WTC11 (cell line): ENCODE results near the gene KAZN. TPM values are rescaled to one million over a fixed set of nuclear protein-coding genes. Genes with fewer than 3 reads are reported as not detected.

ENCODE experiments used
- ATAC-seq: fragments of 200-7000 bp; cut with Tn5 transposase; 2 replicates; pipeline ENCODE4 v1.10.0; 2021; ENCODE audit warnings: mild to moderate bottlenecking, moderate library complexity
- CTCF ChIA-PET: fragments of 300-600 bp; sonication (Branson Sonifier 250); formaldehyde crosslinking; loops from one replicate; lab custom pipeline; 2021; ENCODE audit warnings: antibody characterized with exemption; lab: Charles Lee
- POLR2A ChIA-PET: fragments of 350-600 bp; sonication (Branson Sonifier 250); formaldehyde crosslinking; loops from one replicate; lab custom pipeline; 2021; ENCODE audit warnings: antibody characterized with exemption; lab: Charles Lee
- DNase-seq: peaks from one replicate; pipeline ENCODE4 v3.0.0; 2021; ENCODE audit warnings: low spot score
- H3K27ac Mint-ChIP-seq: 2 replicates; pipeline ENCODE4 v1.8.0; 2021; ENCODE audit warnings: mixed read lengths
- H3K27me3 Mint-ChIP-seq: 2 replicates; pipeline ENCODE4 v1.8.0; 2021; ENCODE audit warnings: low read depth, mild to moderate bottlenecking, moderate library complexity, mixed read lengths
- H3K36me3 Mint-ChIP-seq: 2 replicates; pipeline ENCODE4 v1.8.0; 2021; ENCODE audit warnings: mixed read lengths
- H3K4me1 Mint-ChIP-seq: 2 replicates; pipeline ENCODE4 v1.8.0; 2022; ENCODE audit warnings: mixed read lengths
- H3K4me3 Mint-ChIP-seq: 2 replicates; pipeline ENCODE4 v1.8.0; 2021; ENCODE audit warnings: mild to moderate bottlenecking, moderate library complexity, mixed read lengths
- H3K9me3 Mint-ChIP-seq: 2 replicates; pipeline ENCODE4 v1.8.0; 2021; ENCODE audit warnings: mixed read lengths
- FOXJ3 ChIP-seq: sonication (generic); formaldehyde crosslinking; IDR thresholded peaks from 2 replicates; pipeline ENCODE4 v1.9.0; 2021; ENCODE audit warnings: missing genetic modification reagents, mild to moderate bottlenecking, borderline replicate concordance
- HMGA2 ChIP-seq: fragments of 250-450 bp; sonication (Bioruptor Pico); IDR thresholded peaks from 2 replicates; pipeline ENCODE4 v1.4.0; 2021; ENCODE audit warnings: mild to moderate bottlenecking, moderate library complexity
- NFYB ChIP-seq: sonication (generic); formaldehyde crosslinking; conservative IDR thresholded peaks from 2 replicates; pipeline ENCODE4 v1.8.0; 2022; ENCODE audit warnings: low read depth, missing genetic modification reagents
- NR2C2 ChIP-seq: sonication (generic); formaldehyde crosslinking; IDR thresholded peaks from 2 replicates; pipeline ENCODE4 v1.8.0; 2022; ENCODE audit warnings: mild to moderate bottlenecking, missing genetic modification reagents
- RELA ChIP-seq: sonication (generic); formaldehyde crosslinking; IDR thresholded peaks from 2 replicates; pipeline ENCODE4 v1.8.1; 2022; ENCODE audit warnings: missing genetic modification reagents, mild to moderate bottlenecking, borderline replicate concordance
- SMAD4 ChIP-seq: sonication (generic); formaldehyde crosslinking; IDR thresholded peaks from 2 replicates; pipeline ENCODE4 v1.8.0; 2022; ENCODE audit warnings: mild to moderate bottlenecking, missing genetic modification reagents
- TCF7 ChIP-seq: sonication (generic); formaldehyde crosslinking; IDR thresholded peaks from 2 replicates; pipeline ENCODE4 v1.8.0; 2022; ENCODE audit warnings: mild to moderate bottlenecking, low read depth, missing genetic modification reagents, moderate library complexity
- TP53 ChIP-seq: sonication (generic); formaldehyde crosslinking; IDR thresholded peaks from 2 replicates; pipeline ENCODE4 v1.8.1; 2023; ENCODE audit warnings: mild to moderate bottlenecking, missing genetic modification reagents
- ZNF263 ChIP-seq: sonication (generic); formaldehyde crosslinking; IDR thresholded peaks from 2 replicates; pipeline ENCODE4 v1.8.1; 2022; ENCODE audit warnings: low read depth, mild to moderate bottlenecking, moderate library complexity, missing genetic modification reagents
- total RNA-seq: library from RNA; stranded (reverse); gene quantifications from 3 replicates; pipeline ENCODE4 v1.2.3, GENCODE V29; 2021
- TF ChIP-seq, protein P1 (sequence below): sonication (generic); formaldehyde crosslinking; conservative IDR thresholded peaks from 2 replicates; pipeline ENCODE4 v1.8.1; 2023; ENCODE audit warnings: mild to moderate bottlenecking, low read depth, missing genetic modification reagents, moderate library complexity
- TF ChIP-seq, protein P2 (sequence below): sonication (generic); formaldehyde crosslinking; IDR thresholded peaks from 2 replicates; pipeline ENCODE4 v1.8.0; 2022; ENCODE audit warnings: missing genetic modification reagents
- TF ChIP-seq, protein P3 (sequence below): sonication (generic); formaldehyde crosslinking; IDR thresholded peaks from 2 replicates; pipeline ENCODE4 v1.8.0; 2023; ENCODE audit warnings: mild to moderate bottlenecking, missing genetic modification reagents
- TF ChIP-seq, protein P4 (sequence below): sonication (generic); formaldehyde crosslinking; IDR thresholded peaks from 2 replicates; pipeline ENCODE4 v1.8.1; 2023; ENCODE audit warnings: mild to moderate bottlenecking, missing genetic modification reagents
- TF ChIP-seq, protein P5 (sequence below): sonication (generic); formaldehyde crosslinking; IDR thresholded peaks from 2 replicates; pipeline ENCODE4 v1.8.1; 2022; ENCODE audit warnings: low read depth, mild to moderate bottlenecking, moderate library complexity, missing genetic modification reagents, borderline replicate concordance
- TF ChIP-seq, protein P6 (sequence below): sonication (generic); formaldehyde crosslinking; IDR thresholded peaks from 2 replicates; pipeline ENCODE4 v1.8.1; 2023; ENCODE audit warnings: mild to moderate bottlenecking, missing genetic modification reagents, borderline replicate concordance
- TF ChIP-seq, protein P7 (sequence below): sonication (generic); formaldehyde crosslinking; IDR thresholded peaks from 2 replicates; pipeline ENCODE4 v1.8.0; 2022; ENCODE audit warnings: mild to moderate bottlenecking, missing genetic modification reagents

KAZN gene
- total RNA-seq, 1 experiment from 2014 or later, result 19.9 TPM

DNA sequence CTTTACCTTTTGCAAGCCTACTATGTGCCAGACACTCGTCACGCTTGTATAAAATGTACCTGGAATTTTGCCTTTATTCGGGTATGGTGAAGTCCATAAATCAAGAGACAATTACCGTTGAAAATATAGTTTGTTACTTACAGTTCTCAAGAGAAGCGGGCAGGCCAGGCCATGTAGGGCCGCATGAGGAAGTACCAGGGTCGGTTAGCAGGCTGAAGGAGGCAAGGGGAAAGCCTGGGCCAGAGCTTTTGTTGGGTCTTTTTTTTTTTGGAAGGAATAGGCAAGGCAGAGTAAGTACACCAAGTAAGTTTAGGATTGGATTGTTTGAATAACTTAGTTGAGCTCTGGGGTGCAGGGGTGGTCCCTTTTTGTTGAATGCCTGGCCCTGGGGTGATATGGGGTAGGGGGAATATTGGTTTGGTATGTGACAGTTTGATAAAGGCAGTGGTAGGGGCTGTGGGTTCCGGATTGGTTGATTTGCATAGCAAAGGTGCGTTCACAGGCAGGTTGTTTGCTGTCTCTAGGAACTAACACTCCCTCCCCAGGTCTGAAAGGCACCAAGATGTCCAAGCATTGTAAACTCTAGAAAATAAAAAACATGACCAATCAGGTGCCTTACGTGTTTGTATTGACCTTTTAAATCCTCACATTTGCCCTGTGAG, 80.7 kb downstream of the KAZN start:
- Mint-ChIP-seq H3K4me3 (no peak overlapping the region), H3K4me1 (peaks cover 33% of the 10 kb centered on the region), H3K27me3 (no peaks in the 10 kb centered on the region), H3K9me3 (peaks cover 22% of the 10 kb centered on the region), H3K36me3 (peaks cover 11% of the 10 kb centered on the region), H3K27ac (peak overlapping the region; percentile 92)
- ChIA-PET CTCF (no interaction called here), POLR2A (no interaction called here)
- DNase-seq (no peak), ATAC-seq (peak; percentile 51; the same call in 1 of the 2 replicates)
- no peak for TF ChIP-seq ZNF263 (CRISPR knock-in tag)
- TF ChIP-seq, protein P1, sequence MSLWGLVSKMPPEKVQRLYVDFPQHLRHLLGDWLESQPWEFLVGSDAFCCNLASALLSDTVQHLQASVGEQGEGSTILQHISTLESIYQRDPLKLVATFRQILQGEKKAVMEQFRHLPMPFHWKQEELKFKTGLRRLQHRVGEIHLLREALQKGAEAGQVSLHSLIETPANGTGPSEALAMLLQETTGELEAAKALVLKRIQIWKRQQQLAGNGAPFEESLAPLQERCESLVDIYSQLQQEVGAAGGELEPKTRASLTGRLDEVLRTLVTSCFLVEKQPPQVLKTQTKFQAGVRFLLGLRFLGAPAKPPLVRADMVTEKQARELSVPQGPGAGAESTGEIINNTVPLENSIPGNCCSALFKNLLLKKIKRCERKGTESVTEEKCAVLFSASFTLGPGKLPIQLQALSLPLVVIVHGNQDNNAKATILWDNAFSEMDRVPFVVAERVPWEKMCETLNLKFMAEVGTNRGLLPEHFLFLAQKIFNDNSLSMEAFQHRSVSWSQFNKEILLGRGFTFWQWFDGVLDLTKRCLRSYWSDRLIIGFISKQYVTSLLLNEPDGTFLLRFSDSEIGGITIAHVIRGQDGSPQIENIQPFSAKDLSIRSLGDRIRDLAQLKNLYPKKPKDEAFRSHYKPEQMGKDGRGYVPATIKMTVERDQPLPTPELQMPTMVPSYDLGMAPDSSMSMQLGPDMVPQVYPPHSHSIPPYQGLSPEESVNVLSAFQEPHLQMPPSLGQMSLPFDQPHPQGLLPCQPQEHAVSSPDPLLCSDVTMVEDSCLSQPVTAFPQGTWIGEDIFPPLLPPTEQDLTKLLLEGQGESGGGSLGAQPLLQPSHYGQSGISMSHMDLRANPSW (CRISPR knock-in tag), result no peak
- no peak for TF ChIP-seq TCF7 (CRISPR knock-in tag)
- TF ChIP-seq, protein P2, sequence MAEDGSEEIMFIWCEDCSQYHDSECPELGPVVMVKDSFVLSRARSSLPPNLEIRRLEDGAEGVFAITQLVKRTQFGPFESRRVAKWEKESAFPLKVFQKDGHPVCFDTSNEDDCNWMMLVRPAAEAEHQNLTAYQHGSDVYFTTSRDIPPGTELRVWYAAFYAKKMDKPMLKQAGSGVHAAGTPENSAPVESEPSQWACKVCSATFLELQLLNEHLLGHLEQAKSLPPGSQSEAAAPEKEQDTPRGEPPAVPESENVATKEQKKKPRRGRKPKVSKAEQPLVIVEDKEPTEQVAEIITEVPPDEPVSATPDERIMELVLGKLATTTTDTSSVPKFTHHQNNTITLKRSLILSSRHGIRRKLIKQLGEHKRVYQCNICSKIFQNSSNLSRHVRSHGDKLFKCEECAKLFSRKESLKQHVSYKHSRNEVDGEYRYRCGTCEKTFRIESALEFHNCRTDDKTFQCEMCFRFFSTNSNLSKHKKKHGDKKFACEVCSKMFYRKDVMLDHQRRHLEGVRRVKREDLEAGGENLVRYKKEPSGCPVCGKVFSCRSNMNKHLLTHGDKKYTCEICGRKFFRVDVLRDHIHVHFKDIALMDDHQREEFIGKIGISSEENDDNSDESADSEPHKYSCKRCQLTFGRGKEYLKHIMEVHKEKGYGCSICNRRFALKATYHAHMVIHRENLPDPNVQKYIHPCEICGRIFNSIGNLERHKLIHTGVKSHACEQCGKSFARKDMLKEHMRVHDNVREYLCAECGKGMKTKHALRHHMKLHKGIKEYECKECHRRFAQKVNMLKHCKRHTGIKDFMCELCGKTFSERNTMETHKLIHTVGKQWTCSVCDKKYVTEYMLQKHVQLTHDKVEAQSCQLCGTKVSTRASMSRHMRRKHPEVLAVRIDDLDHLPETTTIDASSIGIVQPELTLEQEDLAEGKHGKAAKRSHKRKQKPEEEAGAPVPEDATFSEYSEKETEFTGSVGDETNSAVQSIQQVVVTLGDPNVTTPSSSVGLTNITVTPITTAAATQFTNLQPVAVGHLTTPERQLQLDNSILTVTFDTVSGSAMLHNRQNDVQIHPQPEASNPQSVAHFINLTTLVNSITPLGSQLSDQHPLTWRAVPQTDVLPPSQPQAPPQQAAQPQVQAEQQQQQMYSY (CRISPR knock-in tag), result no peak
- TF ChIP-seq, protein P3, sequence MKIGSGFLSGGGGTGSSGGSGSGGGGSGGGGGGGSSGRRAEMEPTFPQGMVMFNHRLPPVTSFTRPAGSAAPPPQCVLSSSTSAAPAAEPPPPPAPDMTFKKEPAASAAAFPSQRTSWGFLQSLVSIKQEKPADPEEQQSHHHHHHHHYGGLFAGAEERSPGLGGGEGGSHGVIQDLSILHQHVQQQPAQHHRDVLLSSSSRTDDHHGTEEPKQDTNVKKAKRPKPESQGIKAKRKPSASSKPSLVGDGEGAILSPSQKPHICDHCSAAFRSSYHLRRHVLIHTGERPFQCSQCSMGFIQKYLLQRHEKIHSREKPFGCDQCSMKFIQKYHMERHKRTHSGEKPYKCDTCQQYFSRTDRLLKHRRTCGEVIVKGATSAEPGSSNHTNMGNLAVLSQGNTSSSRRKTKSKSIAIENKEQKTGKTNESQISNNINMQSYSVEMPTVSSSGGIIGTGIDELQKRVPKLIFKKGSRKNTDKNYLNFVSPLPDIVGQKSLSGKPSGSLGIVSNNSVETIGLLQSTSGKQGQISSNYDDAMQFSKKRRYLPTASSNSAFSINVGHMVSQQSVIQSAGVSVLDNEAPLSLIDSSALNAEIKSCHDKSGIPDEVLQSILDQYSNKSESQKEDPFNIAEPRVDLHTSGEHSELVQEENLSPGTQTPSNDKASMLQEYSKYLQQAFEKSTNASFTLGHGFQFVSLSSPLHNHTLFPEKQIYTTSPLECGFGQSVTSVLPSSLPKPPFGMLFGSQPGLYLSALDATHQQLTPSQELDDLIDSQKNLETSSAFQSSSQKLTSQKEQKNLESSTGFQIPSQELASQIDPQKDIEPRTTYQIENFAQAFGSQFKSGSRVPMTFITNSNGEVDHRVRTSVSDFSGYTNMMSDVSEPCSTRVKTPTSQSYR (CRISPR knock-in tag), result no peak
- TF ChIP-seq, protein P4, sequence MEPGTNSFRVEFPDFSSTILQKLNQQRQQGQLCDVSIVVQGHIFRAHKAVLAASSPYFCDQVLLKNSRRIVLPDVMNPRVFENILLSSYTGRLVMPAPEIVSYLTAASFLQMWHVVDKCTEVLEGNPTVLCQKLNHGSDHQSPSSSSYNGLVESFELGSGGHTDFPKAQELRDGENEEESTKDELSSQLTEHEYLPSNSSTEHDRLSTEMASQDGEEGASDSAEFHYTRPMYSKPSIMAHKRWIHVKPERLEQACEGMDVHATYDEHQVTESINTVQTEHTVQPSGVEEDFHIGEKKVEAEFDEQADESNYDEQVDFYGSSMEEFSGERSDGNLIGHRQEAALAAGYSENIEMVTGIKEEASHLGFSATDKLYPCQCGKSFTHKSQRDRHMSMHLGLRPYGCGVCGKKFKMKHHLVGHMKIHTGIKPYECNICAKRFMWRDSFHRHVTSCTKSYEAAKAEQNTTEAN, result no peak
- TF ChIP-seq NFYB, result no peak
- no peak for TF ChIP-seq SMAD4
- TF ChIP-seq TP53 (CRISPR knock-in tag), result no peak
- TF ChIP-seq FOXJ3, result no peak
- TF ChIP-seq, protein P5, sequence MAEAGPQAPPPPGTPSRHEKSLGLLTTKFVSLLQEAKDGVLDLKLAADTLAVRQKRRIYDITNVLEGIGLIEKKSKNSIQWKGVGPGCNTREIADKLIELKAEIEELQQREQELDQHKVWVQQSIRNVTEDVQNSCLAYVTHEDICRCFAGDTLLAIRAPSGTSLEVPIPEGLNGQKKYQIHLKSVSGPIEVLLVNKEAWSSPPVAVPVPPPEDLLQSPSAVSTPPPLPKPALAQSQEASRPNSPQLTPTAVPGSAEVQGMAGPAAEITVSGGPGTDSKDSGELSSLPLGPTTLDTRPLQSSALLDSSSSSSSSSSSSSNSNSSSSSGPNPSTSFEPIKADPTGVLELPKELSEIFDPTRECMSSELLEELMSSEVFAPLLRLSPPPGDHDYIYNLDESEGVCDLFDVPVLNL, result no peak
- TF ChIP-seq, protein P6, sequence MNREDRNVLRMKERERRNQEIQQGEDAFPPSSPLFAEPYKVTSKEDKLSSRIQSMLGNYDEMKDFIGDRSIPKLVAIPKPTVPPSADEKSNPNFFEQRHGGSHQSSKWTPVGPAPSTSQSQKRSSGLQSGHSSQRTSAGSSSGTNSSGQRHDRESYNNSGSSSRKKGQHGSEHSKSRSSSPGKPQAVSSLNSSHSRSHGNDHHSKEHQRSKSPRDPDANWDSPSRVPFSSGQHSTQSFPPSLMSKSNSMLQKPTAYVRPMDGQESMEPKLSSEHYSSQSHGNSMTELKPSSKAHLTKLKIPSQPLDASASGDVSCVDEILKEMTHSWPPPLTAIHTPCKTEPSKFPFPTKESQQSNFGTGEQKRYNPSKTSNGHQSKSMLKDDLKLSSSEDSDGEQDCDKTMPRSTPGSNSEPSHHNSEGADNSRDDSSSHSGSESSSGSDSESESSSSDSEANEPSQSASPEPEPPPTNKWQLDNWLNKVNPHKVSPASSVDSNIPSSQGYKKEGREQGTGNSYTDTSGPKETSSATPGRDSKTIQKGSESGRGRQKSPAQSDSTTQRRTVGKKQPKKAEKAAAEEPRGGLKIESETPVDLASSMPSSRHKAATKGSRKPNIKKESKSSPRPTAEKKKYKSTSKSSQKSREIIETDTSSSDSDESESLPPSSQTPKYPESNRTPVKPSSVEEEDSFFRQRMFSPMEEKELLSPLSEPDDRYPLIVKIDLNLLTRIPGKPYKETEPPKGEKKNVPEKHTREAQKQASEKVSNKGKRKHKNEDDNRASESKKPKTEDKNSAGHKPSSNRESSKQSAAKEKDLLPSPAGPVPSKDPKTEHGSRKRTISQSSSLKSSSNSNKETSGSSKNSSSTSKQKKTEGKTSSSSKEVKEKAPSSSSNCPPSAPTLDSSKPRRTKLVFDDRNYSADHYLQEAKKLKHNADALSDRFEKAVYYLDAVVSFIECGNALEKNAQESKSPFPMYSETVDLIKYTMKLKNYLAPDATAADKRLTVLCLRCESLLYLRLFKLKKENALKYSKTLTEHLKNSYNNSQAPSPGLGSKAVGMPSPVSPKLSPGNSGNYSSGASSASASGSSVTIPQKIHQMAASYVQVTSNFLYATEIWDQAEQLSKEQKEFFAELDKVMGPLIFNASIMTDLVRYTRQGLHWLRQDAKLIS (CRISPR knock-in tag), result no peak
- TF ChIP-seq NR2C2 (CRISPR knock-in tag), result no peak
- no peak for TF ChIP-seq RELA (CRISPR knock-in tag)
- TF ChIP-seq, protein P7, sequence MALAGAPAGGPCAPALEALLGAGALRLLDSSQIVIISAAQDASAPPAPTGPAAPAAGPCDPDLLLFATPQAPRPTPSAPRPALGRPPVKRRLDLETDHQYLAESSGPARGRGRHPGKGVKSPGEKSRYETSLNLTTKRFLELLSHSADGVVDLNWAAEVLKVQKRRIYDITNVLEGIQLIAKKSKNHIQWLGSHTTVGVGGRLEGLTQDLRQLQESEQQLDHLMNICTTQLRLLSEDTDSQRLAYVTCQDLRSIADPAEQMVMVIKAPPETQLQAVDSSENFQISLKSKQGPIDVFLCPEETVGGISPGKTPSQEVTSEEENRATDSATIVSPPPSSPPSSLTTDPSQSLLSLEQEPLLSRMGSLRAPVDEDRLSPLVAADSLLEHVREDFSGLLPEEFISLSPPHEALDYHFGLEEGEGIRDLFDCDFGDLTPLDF, result no peak
- TF ChIP-seq HMGA2 (CRISPR knock-in tag), result no peak
